Measurements from ENCODE around the gene TTC9B.
"Not testable (repeated sequence)": the region's sequence is repeated elsewhere in the genome, so short reads cannot be mapped to it uniquely, and the experiment has no call there.

TTC9B gene

DNA sequence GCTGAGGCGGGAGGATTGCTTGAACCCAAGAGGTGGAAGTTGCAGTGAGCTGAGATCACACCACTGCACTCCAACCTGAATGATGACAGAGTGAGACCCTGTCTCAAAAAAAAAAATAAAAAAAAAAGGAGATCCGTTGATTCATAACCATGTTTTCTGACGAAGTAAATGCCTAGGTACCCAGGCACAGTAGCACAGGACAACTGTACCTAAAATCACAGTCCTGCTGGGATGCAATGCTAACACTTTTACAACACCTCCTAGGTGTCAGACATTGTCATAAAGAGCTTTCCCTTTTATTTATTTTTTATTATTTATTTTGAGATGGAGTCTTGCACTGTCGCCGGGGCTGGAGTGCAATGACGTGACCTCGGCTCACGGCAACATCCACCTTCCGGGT, 2.5 kb upstream of the TTC9B start:
- peaks cover 6% of the 10 kb centered on the region for H3K36me3 Mint-ChIP-seq
- peaks cover 2% of the 10 kb centered on the region for H3K9me3 Mint-ChIP-seq
- H3K4me1 Mint-ChIP-seq = peaks cover 11% of the 10 kb centered on the region
- DNase-seq (ENCODE audit: low spot score in 2 of 2) (no peak), ATAC-seq (ENCODE audit: low read depth) (no peak)
- peaks cover 27% of the 10 kb centered on the region for H3K27me3 Mint-ChIP-seq
- H3K27ac Mint-ChIP-seq = no peak overlapping the region
- H3K4me3 Mint-ChIP-seq = no peak overlapping the region

DNA sequence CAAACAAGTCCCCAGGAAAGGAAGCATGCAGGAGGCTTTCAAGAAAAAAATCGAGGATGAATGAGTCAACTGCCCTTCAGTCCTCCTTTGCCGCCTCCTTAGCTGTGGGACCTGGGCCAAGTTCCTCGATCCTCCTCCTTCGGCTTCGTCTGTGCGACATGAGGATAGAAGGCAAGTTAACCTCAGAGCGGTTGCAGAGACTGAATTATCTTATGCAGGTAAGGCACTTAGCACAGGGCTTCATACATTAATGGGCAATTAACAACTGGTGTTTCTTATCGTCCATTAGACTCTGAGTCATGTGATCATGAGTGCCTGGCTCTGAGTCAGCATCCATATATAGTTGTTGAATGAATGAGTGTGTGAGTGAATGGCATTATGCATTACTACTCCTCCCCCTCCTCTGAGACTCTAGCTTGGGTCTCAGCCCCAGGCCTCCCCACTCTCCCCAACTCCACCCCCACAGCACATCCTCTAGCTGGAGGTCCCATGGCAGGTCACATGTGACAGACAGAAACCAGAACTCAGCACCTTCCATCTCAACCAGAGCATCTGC, 1.6 kb upstream of the TTC9B start:
- no peak for DNase-seq (ENCODE audit: low spot score in 2 of 2)
- no peak for ATAC-seq (ENCODE audit: low read depth)
- H3K9me3 Mint-ChIP-seq = peaks cover 2% of the 10 kb centered on the region
- H3K4me1 Mint-ChIP-seq = peaks cover 7% of the 10 kb centered on the region
- H3K27ac Mint-ChIP-seq = no peak overlapping the region
- H3K4me3 Mint-ChIP-seq = no peak overlapping the region
- peaks cover 23% of the 10 kb centered on the region for H3K27me3 Mint-ChIP-seq
- H3K36me3 Mint-ChIP-seq = peaks cover 2% of the 10 kb centered on the region

DNA sequence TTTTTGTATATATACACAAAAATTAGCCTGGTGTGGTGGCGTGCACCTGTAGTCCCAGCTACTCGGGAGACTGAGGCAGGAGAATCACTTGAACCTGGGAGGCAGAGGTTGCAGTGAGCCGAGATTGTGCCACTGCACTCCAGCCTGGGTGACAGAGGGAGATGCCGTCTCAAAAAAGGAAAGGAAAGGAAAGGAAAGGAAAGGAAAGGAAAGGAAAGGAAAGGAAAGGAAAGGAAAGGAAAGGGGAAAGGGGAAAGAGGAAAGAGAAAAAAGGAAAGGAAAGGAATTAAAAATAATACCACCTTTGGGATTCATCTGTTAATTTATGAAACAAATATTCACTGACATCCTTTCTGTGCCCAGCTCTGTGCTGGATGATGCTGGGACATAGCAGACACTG, 845 bp upstream of the TTC9B start:
- DNase-seq (ENCODE audit: low spot score in 2 of 2); ATAC-seq (ENCODE audit: low read depth); H3K4me1 Mint-ChIP-seq; H3K27ac Mint-ChIP-seq; H3K4me3 Mint-ChIP-seq; H3K36me3 Mint-ChIP-seq; H3K9me3 Mint-ChIP-seq: not testable (repeated sequence)
- peaks cover 20% of the 10 kb centered on the region for H3K27me3 Mint-ChIP-seq

DNA sequence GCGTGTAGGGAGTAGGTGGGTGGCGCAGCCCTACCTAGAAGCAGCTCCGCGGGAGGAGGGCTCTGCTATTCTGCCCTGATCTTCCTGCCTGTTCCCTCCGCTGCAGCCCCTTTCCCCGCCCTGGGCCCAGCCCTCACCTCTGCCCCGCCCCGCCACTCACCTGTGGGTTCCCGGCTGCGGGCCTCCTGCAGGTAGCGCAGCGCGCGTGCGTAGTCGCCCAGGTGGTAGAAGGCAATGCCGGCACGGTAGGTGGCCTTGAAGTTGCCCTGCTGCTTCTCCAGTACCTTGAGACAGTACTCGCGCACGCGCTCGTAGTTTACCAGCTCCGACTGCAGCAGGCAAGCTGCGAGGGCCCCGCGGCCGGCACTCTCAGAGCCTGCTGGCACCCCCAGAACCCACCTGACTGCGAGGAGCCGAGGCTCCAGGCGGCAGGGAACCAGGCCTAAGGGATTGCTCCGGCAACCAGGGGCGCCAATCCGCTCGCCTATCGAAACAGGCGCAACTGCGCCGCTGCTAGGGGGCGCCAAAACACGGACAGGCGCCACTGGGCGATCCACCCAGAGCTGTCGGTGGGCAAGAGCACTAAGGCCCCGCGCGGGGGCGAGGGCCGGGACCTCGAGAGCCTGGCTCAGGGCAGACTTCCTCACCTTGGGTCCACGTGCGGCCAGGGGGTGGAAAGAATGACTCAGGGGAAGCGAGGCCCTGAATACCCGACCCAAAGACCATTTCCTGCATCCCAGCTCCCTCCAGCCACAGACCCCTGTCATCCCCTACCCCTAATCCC, 965 bp downstream of the TTC9B start:
- Mint-ChIP-seq H3K27ac (no peak overlapping the region), H3K9me3 (peaks cover 2% of the 10 kb centered on the region), H3K27me3 (peaks cover 20% of the 10 kb centered on the region), H3K4me3 (no peak overlapping the region), H3K36me3 (peaks cover 8% of the 10 kb centered on the region), H3K4me1 (peaks cover 5% of the 10 kb centered on the region)
- no peak for DNase-seq (ENCODE audit: low spot score in 2 of 2)
- no peak for ATAC-seq (ENCODE audit: low read depth)

DNA sequence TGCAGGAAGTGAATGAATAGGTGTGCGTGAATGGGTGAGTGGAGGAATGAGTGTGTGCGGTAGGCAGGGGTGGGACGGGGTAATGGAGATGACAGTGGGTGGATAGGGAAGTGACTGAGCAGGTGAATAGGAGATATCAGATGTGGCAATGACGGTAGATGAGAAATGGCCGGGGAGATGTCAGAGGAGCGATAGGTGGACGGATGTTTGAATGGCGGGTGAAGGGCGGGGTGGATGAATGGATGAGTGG, 1.5 kb downstream of the TTC9B start:
- Mint-ChIP-seq H3K9me3 (no peaks in the 10 kb centered on the region), H3K36me3 (peaks cover 8% of the 10 kb centered on the region), H3K4me1 (peaks cover 5% of the 10 kb centered on the region), H3K27ac (no peak overlapping the region), H3K4me3 (no peak overlapping the region), H3K27me3 (peaks cover 16% of the 10 kb centered on the region)
- ATAC-seq (ENCODE audit: low read depth) (no peak), DNase-seq (ENCODE audit: low spot score in 2 of 2) (no peak)

DNA sequence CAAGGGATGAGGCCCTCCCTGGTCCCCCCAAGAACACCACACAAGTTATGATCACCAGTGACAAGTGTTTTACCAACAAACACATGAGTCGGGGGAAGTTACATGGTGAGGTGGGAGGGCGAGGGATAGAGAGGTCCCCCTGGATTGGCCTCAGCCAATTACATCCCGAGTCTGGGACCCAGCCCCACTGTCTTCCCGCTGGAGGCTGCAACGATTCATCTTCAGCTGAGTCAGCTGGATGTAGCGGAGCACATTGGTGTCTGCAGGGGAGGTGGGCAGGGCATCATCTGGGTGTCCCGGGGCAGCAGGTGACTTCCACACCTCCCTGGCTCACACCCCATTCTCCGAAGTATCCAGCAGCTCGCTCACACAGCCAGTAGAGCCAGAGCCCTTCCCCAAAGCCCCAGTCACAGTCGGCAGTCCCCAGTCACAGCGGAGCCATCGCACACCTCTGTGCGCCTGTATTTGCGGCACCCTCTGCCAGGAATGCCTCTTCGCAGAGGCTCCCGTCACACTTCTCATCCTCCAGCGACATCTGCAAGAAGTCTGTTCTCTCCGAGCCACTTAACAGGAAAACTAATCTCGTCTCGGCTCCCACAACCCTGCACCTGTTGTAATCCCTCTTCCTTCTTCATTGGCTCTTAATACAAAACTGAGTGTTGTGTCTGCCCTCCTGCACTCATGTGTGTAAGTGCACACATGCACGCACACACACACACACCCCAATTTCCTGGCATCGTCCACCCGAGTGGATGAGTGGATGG, 2.0 kb downstream of the TTC9B start:
- no peaks in the 10 kb centered on the region for H3K9me3 Mint-ChIP-seq
- peaks cover 16% of the 10 kb centered on the region for H3K27me3 Mint-ChIP-seq
- ATAC-seq (ENCODE audit: low read depth) (no peak), DNase-seq (ENCODE audit: low spot score in 2 of 2) (no peak)
- H3K4me1 Mint-ChIP-seq = peaks cover 5% of the 10 kb centered on the region
- no peak overlapping the region for H3K4me3 Mint-ChIP-seq
- H3K36me3 Mint-ChIP-seq = peaks cover 10% of the 10 kb centered on the region
- no peak overlapping the region for H3K27ac Mint-ChIP-seq

DNA sequence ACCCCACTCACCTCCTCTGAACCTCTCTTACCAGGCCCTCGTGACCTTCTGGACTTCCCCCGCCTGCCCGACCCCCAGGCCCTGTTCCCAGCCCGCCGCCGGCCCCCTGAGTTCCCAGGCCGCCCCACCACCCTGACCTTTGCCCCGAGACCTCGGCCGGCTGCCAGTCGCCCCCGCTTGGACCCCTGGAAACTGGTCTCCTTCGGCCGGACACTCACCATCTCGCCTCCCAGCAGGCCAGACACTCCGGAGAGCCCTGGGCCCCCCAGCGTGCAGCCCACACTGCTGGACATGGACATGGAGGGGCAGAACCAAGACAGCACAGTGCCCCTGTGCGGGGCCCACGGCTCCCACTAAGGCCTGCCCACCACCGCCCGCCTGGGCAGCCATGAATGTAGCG, 3.2 kb downstream of the TTC9B start:
- DNase-seq (ENCODE audit: low spot score in 2 of 2) = no peak
- Mint-ChIP-seq H3K9me3 (no peaks in the 10 kb centered on the region), H3K36me3 (peaks cover 17% of the 10 kb centered on the region), H3K4me1 (peaks cover 5% of the 10 kb centered on the region), H3K27me3 (peaks cover 13% of the 10 kb centered on the region), H3K27ac (no peak overlapping the region), H3K4me3 (no peak overlapping the region)
- no peak for ATAC-seq (ENCODE audit: low read depth)

DNA sequence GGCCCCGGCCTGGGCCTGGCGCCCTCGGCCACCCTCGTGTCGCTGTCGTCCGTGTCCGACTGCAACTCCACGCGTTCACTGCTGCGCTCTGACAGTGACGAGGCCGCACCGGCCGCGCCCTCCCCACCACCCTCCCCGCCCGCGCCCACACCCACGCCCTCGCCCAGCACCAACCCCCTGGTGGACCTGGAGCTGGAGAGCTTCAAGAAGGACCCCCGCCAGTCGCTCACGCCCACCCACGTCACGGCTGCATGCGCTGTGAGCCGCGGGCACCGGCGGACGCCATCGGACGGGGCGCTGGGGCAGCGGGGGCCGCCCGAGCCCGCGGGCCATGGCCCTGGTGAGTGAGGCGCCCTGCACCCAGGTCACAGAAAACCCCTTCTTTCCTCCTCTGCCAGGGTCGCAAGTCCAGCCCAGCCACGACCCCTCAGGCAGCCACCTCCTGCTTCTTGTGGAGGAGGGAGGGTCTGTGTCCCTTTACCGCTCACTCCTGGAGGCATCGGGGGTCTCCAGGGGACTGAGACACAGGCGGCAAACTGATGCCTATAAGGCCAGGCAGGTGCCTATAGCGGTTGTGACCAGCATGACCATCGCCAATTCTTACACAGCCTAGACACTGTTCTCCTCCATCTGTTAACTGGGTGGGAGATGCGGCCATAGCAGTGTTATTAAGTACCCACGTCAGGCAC, 4.2 kb downstream of the TTC9B start:
- ATAC-seq (ENCODE audit: low read depth) = no peak
- H3K27ac Mint-ChIP-seq = no peak overlapping the region
- H3K9me3 Mint-ChIP-seq = no peaks in the 10 kb centered on the region
- peaks cover 12% of the 10 kb centered on the region for H3K27me3 Mint-ChIP-seq
- no peak overlapping the region for H3K4me3 Mint-ChIP-seq
- H3K4me1 Mint-ChIP-seq = peaks cover 5% of the 10 kb centered on the region
- DNase-seq (ENCODE audit: low spot score in 2 of 2) = no peak
- H3K36me3 Mint-ChIP-seq = peaks cover 22% of the 10 kb centered on the region

DNA sequence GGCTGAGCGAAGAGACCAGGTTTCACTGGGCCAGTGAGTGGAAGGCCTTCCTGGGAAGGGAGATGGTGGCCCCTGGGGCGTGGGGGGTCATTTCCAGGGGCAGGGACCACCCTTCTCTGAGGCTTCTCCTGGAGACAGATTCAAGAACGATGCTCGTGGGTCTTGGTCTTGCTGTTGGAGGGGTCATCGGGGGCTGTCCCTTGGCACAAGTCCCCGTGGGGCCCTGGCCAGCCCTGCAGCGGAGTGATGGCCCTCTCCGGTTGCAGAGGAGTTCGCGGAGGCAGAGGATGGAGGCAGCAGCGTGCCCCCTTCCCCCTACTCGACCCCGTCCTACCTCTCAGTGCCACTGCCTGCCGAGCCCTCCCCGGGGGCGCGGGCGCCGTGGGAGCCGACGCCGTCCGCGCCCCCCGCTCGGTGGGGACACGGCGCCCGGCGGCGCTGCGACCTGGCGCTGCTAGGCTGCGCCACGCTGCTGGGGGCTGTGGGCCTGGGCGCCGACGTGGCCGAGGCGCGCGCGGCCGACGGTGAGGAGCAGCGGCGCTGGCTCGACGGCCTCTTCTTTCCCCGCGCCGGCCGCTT, 4.8 kb downstream of the TTC9B start:
- Mint-ChIP-seq H3K4me1 (peaks cover 5% of the 10 kb centered on the region), H3K27me3 (peaks cover 11% of the 10 kb centered on the region), H3K4me3 (no peak overlapping the region), H3K9me3 (no peaks in the 10 kb centered on the region), H3K36me3 (peaks cover 23% of the 10 kb centered on the region), H3K27ac (no peak overlapping the region)
- ATAC-seq (ENCODE audit: low read depth) = no peak
- no peak for DNase-seq (ENCODE audit: low spot score in 2 of 2)

DNA sequence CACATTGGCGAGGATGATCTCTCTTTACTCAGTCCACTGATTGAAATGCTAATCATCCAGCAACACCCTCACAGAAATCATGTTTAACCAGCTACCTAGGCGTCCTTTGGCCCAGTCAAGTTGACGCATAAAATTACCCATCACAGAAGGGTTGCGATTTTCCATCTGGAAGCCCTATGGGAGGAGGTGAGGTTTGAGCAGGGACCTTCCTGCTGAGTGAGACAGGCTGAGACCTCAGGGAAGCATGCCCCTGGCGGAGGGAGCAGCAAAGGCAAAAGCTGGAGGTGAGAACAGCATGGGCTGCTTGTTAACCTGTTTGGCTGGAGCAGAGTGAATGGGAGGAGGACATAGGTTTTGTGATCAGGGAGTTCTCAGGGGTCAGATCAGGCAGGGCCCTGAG, 7.3 kb downstream of the TTC9B start:
- ATAC-seq (ENCODE audit: low read depth) = no peak
- H3K4me1 Mint-ChIP-seq = no peaks in the 10 kb centered on the region
- H3K27ac Mint-ChIP-seq = no peak overlapping the region
- H3K4me3 Mint-ChIP-seq = no peak overlapping the region
- H3K36me3 Mint-ChIP-seq = peaks cover 21% of the 10 kb centered on the region
- no peaks in the 10 kb centered on the region for H3K9me3 Mint-ChIP-seq
- no peak for DNase-seq (ENCODE audit: low spot score in 2 of 2)
- no peaks in the 10 kb centered on the region for H3K27me3 Mint-ChIP-seq

DNA sequence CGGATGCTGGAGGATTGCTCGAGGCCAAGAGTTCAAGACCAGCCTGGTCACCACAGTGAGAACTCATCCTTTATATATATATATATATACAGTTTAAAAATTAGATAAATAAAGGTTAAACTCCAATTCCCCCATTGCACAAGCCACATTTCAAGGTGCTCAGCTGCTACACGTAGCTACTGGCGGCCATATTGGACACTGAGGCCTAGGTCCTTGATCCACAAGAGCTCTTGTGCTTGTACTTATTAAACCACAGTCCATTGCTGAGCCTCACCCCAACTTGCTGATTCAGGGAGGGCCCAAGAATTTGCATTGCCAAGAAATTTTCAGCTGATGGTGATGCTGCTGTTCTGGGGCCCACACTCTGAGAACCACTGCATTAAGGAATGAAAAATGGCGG, 9.6 kb downstream of the TTC9B start:
- no peak for ATAC-seq (ENCODE audit: low read depth)
- H3K27me3 Mint-ChIP-seq = no peaks in the 10 kb centered on the region
- H3K4me1 Mint-ChIP-seq = no peaks in the 10 kb centered on the region
- DNase-seq (ENCODE audit: low spot score in 2 of 2) = no peak
- H3K4me3 Mint-ChIP-seq = no peak overlapping the region
- no peaks in the 10 kb centered on the region for H3K9me3 Mint-ChIP-seq
- H3K36me3 Mint-ChIP-seq = peaks cover 27% of the 10 kb centered on the region
- H3K27ac Mint-ChIP-seq = no peak overlapping the region

DNA sequence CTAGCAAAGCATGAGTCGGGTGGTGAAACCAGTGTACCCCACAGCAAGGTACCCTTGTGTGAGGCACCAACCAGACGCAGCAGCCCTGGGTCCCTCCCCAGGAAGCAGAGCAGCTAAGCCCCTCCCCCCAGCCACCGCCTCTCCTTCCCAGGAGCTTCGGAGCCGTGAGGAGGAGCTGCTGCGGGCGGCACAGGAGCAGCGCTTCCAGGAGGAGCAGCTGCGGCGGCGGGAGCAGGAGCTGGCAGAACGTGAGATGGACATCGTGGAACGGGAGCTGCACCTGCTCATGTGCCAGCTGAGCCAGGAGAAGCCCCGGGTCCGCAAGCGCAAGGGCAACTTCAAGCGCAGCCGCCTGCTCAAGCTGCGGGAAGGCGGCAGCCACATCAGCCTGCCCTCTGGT, 12.4 kb downstream of the TTC9B start:
- H3K27ac Mint-ChIP-seq = no peak overlapping the region
- no peak overlapping the region for H3K4me3 Mint-ChIP-seq
- no peaks in the 10 kb centered on the region for H3K27me3 Mint-ChIP-seq
- H3K36me3 Mint-ChIP-seq = peaks cover 22% of the 10 kb centered on the region
- H3K4me1 Mint-ChIP-seq = no peaks in the 10 kb centered on the region
- no peak for DNase-seq (ENCODE audit: low spot score in 2 of 2)
- ATAC-seq (ENCODE audit: low read depth) = no peak
- no peaks in the 10 kb centered on the region for H3K9me3 Mint-ChIP-seq

DNA sequence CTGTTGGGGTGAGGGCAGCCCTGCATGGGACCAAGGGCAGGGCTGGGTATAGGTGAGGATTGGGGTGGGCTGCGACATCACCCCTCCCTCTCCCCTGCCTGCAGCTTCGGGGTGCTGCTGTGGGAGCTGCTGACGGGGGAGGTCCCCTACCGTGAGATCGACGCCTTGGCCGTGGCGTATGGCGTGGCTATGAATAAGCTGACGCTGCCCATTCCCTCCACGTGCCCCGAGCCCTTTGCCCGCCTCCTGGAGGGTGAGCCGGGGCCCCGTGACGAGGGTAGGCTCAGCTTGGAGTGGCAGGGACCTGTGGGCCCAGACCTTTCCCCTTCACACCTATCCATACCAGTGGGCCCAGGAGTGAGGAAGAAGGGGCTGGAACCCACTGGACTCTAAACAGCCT, 13.8 kb downstream of the TTC9B start:
- no peak overlapping the region for H3K27ac Mint-ChIP-seq
- DNase-seq (ENCODE audit: low spot score in 2 of 2) (no peak), ATAC-seq (ENCODE audit: low read depth) (no peak)
- H3K27me3 Mint-ChIP-seq = no peaks in the 10 kb centered on the region
- no peaks in the 10 kb centered on the region for H3K4me1 Mint-ChIP-seq
- H3K9me3 Mint-ChIP-seq = no peaks in the 10 kb centered on the region
- H3K4me3 Mint-ChIP-seq = no peak overlapping the region
- peaks cover 16% of the 10 kb centered on the region for H3K36me3 Mint-ChIP-seq
